GM12878 (cell line): ENCODE measurements around the gene HAPSTR1. TPM values are rescaled to one million over a fixed set of nuclear protein-coding genes. Genes with fewer than 3 reads are reported as not detected.
A peak's percentile ranks its signal among the peaks of the same experiment; 100 is the strongest.

ENCODE experiments used
- ATAC-seq: fragments of 200-7000 bp; cut with Tn5 transposase; 3 replicates; pipeline ENCODE4 v1.9.1; 2020; ENCODE audit warnings: mild to moderate bottlenecking, moderate library complexity
- BruUV-seq: library from RNA; stranded (reverse); fragments of 400-500 nt; replicated peaks from 2 replicates; lab custom pipeline; 2021; lab: Mats Ljungman, UMichigan
- CTCF ChIA-PET: fragments of 300-600 bp; sonication (Branson Sonifier 250); formaldehyde crosslinking; extraction: SDS; loops from one replicate; lab custom pipeline; 2021; ENCODE audit warnings: inconsistent platforms; lab: Yijun Ruan, JAX
- POLR2A ChIA-PET: fragments of 350-600 bp; formaldehyde crosslinking; extraction: SDS; loops from one replicate; lab custom pipeline; 2021; ENCODE audit warnings: inconsistent platforms; lab: Charles Lee
- RAD21 ChIA-PET: fragments of 300-600 bp; sonication (Branson Sonifier 250); formaldehyde crosslinking; loops from one replicate; lab custom pipeline; 2023; ENCODE audit warnings: antibody characterized with exemption; ENCODE audit not compliant: unreplicated experiment; lab: Charles Lee
- SMC1A ChIA-PET: fragments of 300-600 bp; sonication (Branson Sonifier 250); formaldehyde crosslinking; loops from one replicate; lab custom pipeline; 2023; ENCODE audit not compliant: unreplicated experiment, uncharacterized antibody; lab: Charles Lee
- DNase-seq: peaks from one replicate; pipeline ENCODE4 v3.0.0-alpha.2; 2011; ENCODE audit warnings: low read depth, low spot score
- FAIRE-seq: peaks from 3 replicates; lab custom pipeline; 2011; peaks lifted over from hg19 to GRCh38; lab: Jason Lieb, UNC
- H2AFZ ChIP-seq: 2 replicates; pipeline ENCODE4 v1.6.0; 2011; ENCODE audit warnings: low read depth, low read length, control low read depth; ENCODE audit not compliant: control insufficient read depth
- H3K27ac ChIP-seq: 2 replicates; pipeline ENCODE4 v1.5.1; 2011; ENCODE audit warnings: control low read depth; ENCODE audit not compliant: control insufficient read depth, insufficient read depth
- H3K27me3 ChIP-seq, 2 experiments: replicated peaks in 1 of 2; 2 replicates each; pipeline versions ENCODE4 v1.6.0 to v1.6.1; 2011; ENCODE audit warnings: low read length in 1 of 2; ENCODE audit not compliant: control insufficient read depth in 2 of 2, insufficient read depth in 2 of 2
- H3K36me3 ChIP-seq, 2 experiments: 2 replicates each; pipeline ENCODE4 v1.5.1; 2011; ENCODE audit warnings: low read length in 1 of 2; ENCODE audit not compliant: control insufficient read depth in 2 of 2, insufficient read depth in 2 of 2
- H3K4me1 ChIP-seq: 2 replicates; pipeline ENCODE4 v1.6.1; 2011; ENCODE audit warnings: mild to moderate bottlenecking, low read length, moderate library complexity, mixed read lengths; ENCODE audit not compliant: control insufficient read depth, insufficient read depth
- H3K4me2 ChIP-seq: 2 replicates; pipeline ENCODE4 v1.6.0; 2011; ENCODE audit warnings: control low read depth; ENCODE audit not compliant: control insufficient read depth, insufficient read depth
- H3K4me3 ChIP-seq: fragments of 200-600 bp; sonication (generic); 2 replicates; pipeline ENCODE4 v1.5.1; 2016
- H3K79me2 ChIP-seq: 2 replicates; pipeline ENCODE4 v1.6.0; 2011; ENCODE audit warnings: low read length; ENCODE audit not compliant: control insufficient read depth, insufficient read depth
- H3K9ac ChIP-seq: 2 replicates; pipeline ENCODE4 v1.8.0; 2011; ENCODE audit warnings: low read length, control low read depth, mixed read lengths; ENCODE audit not compliant: control insufficient read depth, insufficient read depth
- H3K9me3 ChIP-seq: replicated peaks from 3 replicates; pipeline ENCODE4 v1.5.1; 2011; ENCODE audit warnings: mild to moderate bottlenecking, low read length; ENCODE audit not compliant: control insufficient read depth, insufficient read depth
- H4K20me1 ChIP-seq: 2 replicates; pipeline ENCODE4 v1.6.0; 2011; ENCODE audit not compliant: control insufficient read depth, insufficient read depth
- BCL3 ChIP-seq: IDR thresholded peaks from 2 replicates; pipeline ENCODE4 v1.6.1; 2011; ENCODE audit warnings: borderline replicate concordance, low read depth, mild to moderate bottlenecking, moderate library complexity, low read length; ENCODE audit not compliant: insufficient read depth, poor library complexity, severe bottlenecking
- BHLHE40 ChIP-seq, 2 experiments: fragments of 450-650 bp in 1 of 2; IDR thresholded peaks; 2 replicates each; pipeline ENCODE4 v1.6.1; 2011 to 2017; ENCODE audit warnings: low read depth in 2 of 2, borderline replicate concordance in 1 of 2, improper control_type of control experiment in 1 of 2, low read length in 1 of 2, mild to moderate bottlenecking in 1 of 2
- EP300 ChIP-seq, 2 experiments: fragments of 150-350 bp in 1 of 2; IDR thresholded peaks; 2 replicates each; pipeline ENCODE4 v1.6.1; 2011 to 2012; ENCODE audit warnings: low read depth in 2 of 2, low read length in 2 of 2, borderline replicate concordance in 1 of 2, improper control_type of control experiment in 1 of 2, inconsistent platforms in 1 of 2; ENCODE audit not compliant: control insufficient read depth in 1 of 2
- IKZF1 ChIP-seq: fragments of 450-650 bp; conservative IDR thresholded peaks from 2 replicates; pipeline ENCODE4 v1.6.1; 2017; ENCODE audit warnings: antibody characterized with exemption, mild to moderate bottlenecking
- MEF2B ChIP-seq: fragments of 450-650 bp; IDR thresholded peaks from 2 replicates; pipeline ENCODE4 v1.6.1; 2018; ENCODE audit warnings: mild to moderate bottlenecking, moderate library complexity; ENCODE audit not compliant: partially characterized antibody, poor library complexity, severe bottlenecking
- MXI1 ChIP-seq: fragments of 150-350 bp; IDR thresholded peaks from 2 replicates; pipeline ENCODE4 v1.6.1; 2011; ENCODE audit warnings: low read depth, mild to moderate bottlenecking, inconsistent platforms, low read length, improper control_type of control experiment
- NFXL1 ChIP-seq: fragments of 450-650 bp; IDR thresholded peaks from 2 replicates; pipeline ENCODE4 v1.6.1; 2017; ENCODE audit warnings: antibody characterized with exemption, mild to moderate bottlenecking, borderline replicate concordance
- NKRF ChIP-seq: fragments of 450-650 bp; conservative IDR thresholded peaks from 2 replicates; pipeline ENCODE4 v1.6.1; 2017; ENCODE audit warnings: mild to moderate bottlenecking, moderate library complexity
- POLR2A ChIP-seq: IDR thresholded peaks from 2 replicates; pipeline ENCODE4 v1.6.1; 2011; ENCODE audit warnings: low read depth, mild to moderate bottlenecking, low read length
- RB1 ChIP-seq: fragments of 450-650 bp; formaldehyde crosslinking; IDR thresholded peaks from 2 replicates; pipeline ENCODE4 v1.6.1; 2017; ENCODE audit warnings: mild to moderate bottlenecking, borderline replicate concordance
- WGBS: methylation state at CpG from one replicate; pipeline ENCODE4 v1.1.6; 2016; ENCODE audit warnings: low lambda C conversion rate; ENCODE audit not compliant: insufficient replicate concordance, insufficient coverage; ENCODE audit errors: missing lambda C conversion rate; 5-methylcytosine and 5-hydroxymethylcytosine counted together
- in situ Hi-C: fragments of 300-500 bp; cut with MboI; formaldehyde crosslinking; loops from 9 replicates; pipeline ENCODE4 v1.14.3; 2018; ENCODE audit warnings: mixed read lengths
- intact Hi-C: fragments of 100-400 bp; cut with micrococcal nuclease; formaldehyde crosslinking; loops from one replicate; pipeline ENCODE4 v1.14.2; 2022; ENCODE audit not compliant: unreplicated experiment
- polyA plus RNA-seq, 11 experiments: library from polyadenylated mRNA; depleted of rRNA in 4 of 11; unstranded in 6 of 11; stranded (reverse) in 5 of 11; fragments of >200 nt; fragmentation: Nextera tagmentation in 4 of 11; fragmentation: Illumina TruSeq in 1 of 11; extraction: Ambion mirVana in 4 of 11; extraction: Trizol in 1 of 11; gene quantifications; 1 replicate in 1 of 11; 2 replicates in 10 of 11; pipeline versions ENCODE4 v1.2.1 to v1.2.3, GENCODE V29; 2011 to 2016; ENCODE audit warnings: inconsistent platforms in 2 of 11, missing spikeins in 2 of 11, low read depth in 1 of 11
- total RNA-seq, 4 experiments: library from RNA; depleted of rRNA in 3 of 4; stranded (reverse); fragments of >200 nt in 3 of 4; fragmentation: Illumina TruSeq in 1 of 4; extraction: Trizol in 1 of 4; gene quantifications; 2 replicates each; pipeline versions ENCODE4 v1.2.1 to v1.2.3, GENCODE V29; 2013 to 2021

HAPSTR1 gene
- total and polyA plus RNA-seq, 10 of the 15 experiments (the other 5 are each of a cell fraction or from before 2014, with no cell fraction given), result 8.7 to 52.5 (median 23.1) TPM

- peaks cover 6% of the 10 kb centered on the region for H3K4me1 ChIP-seq
- H3K4me3 ChIP-seq, result peak overlapping the region; percentile 81; the same call in 1 of the 2 replicates
These were observed 430 bp downstream of the HAPSTR1 start for GRCh38 chr16:9091867-9092281.

More at GRCh38 chr16:9091867-9092281, 430 bp downstream of the HAPSTR1 start:
- ChIA-PET CTCF (interaction anchor here (1.0 to 2.5 kb wide), 2 partner anchors 14 to 42 kb away, joined by 3 to 8 read pairs; no protein-coding TSS in a partner anchor), RAD21 (interaction anchor here (1.2 to 3.0 kb wide), 10 partner anchors 11 to 200 kb away, joined by 3 to 15 read pairs (median 6); no protein-coding TSS in a partner anchor), SMC1A (interaction anchor here (0.7 to 1.9 kb wide), 3 partner anchors 11 to 43 kb away, joined by 3 to 9 read pairs (median 3); no protein-coding TSS in a partner anchor), POLR2A (interaction anchor here (0.9 to 2.4 kb wide), 9 partner anchors 9 to 223 kb away, joined by 3 to 10 read pairs (median 4); partner anchors contain the start of gene CARHSP1)
- H3K27me3 ChIP-seq, result no peaks in the 10 kb centered on the region
- H3K27ac ChIP-seq, result peak overlapping the region; percentile 90
- no peak for DNase-seq
- peak overlapping the region; percentile 9; the same call in 1 of the 2 replicates for H2AFZ ChIP-seq
- peak overlapping the region; percentile 94 for H3K9ac ChIP-seq
- under 1% methylated on average over 18 of the region's 51 CpGs for WGBS
- no TSS peak for BruUV-seq
- peaks cover 9% of the 10 kb centered on the region for H4K20me1 ChIP-seq
- no peaks in the 10 kb centered on the region for H3K36me3 ChIP-seq
- TF ChIP-seq IKZF1, result 0 out of 2 replicates have a peak, but pooled peaks have one; percentile 73
- TF ChIP-seq NFXL1, result peak; percentile 92
- TF ChIP-seq MEF2B, result no peak
- TF ChIP-seq POLR2A, result peak; percentile 75
- peak; percentile 50; the same call in 1 of the 2 replicates for TF ChIP-seq NKRF
- TF ChIP-seq MXI1, result peak; percentile 37; the same call in 1 of the 2 replicates
- peak; percentile 9 for TF ChIP-seq BCL3
- 0 out of 2 replicates have a peak, but pooled peaks have one; percentile 29 for TF ChIP-seq RB1
- TF ChIP-seq EP300 (IDR thresholded peaks at IDR 0.05; ENCODE audit: borderline replicate concordance in 1 of 2, control insufficient read depth in 1 of 2, low read depth in 2 of 2, low read length in 2 of 2), result no peak
- TF ChIP-seq BHLHE40 (IDR thresholded peaks at IDR 0.05; ENCODE audit: borderline replicate concordance in 1 of 2, low read depth in 2 of 2, low read length in 1 of 2), result 0 out of 4 replicates have a peak, but pooled peaks of 1 of the 2 experiments have one; percentile 34
- in situ Hi-C loops, result no loop called here
- intact Hi-C loops, result loop anchor here (1.0 to 5.0 kb wide), 5 partner anchors 8 to 295 kb away; partner anchors contain the start of genes PMM2, TMEM186 and USP7
- no peak for FAIRE-seq
- ATAC-seq, result peak; percentile 6
- no peaks in the 10 kb centered on the region for H3K9me3 ChIP-seq
- H3K79me2 ChIP-seq, result peaks cover 63% of the 10 kb centered on the region
- H3K4me2 ChIP-seq, result no peak overlapping the region
